Activated T-helper 1 cell treated with anti-CD3 and anti-CD28 coated beads, Interleukin-12 subunit alpha, Interleukin-12 subunit beta, Interleukin-2, Interleukin-4 antibody, amounts not matched to agents 30 ng/mL and 10 ng/mL and 1 ng/mL, durations not matched to agents 14 hours and 24 hours and 36 hours (primary cell): ENCODE results near the gene SREBF2. TPM values are rescaled to one million over a fixed set of nuclear protein-coding genes. Genes with fewer than 3 reads are reported as not detected.

ENCODE experiments used
- DNase-seq: peaks from one replicate; pipeline ENCODE4 v3.0.0; 2021; ENCODE audit warnings: low spot score
- H3K27ac Mint-ChIP-seq: one replicate; pipeline ENCODE4 v1.8.0; 2021; ENCODE audit warnings: mild to moderate bottlenecking, mixed read lengths
- H3K27me3 Mint-ChIP-seq: one replicate; pipeline ENCODE4 v1.8.0; 2022; ENCODE audit warnings: mild to moderate bottlenecking, moderate library complexity, mixed read lengths; ENCODE audit not compliant: insufficient read depth
- H3K36me3 Mint-ChIP-seq: one replicate; pipeline ENCODE4 v1.8.0; 2021; ENCODE audit warnings: low read depth, mixed read lengths
- H3K4me1 Mint-ChIP-seq: one replicate; pipeline ENCODE4 v1.8.0; 2021; ENCODE audit warnings: low read depth, mixed read lengths
- H3K4me3 Mint-ChIP-seq: one replicate; pipeline ENCODE4 v1.8.0; 2021; ENCODE audit warnings: mild to moderate bottlenecking, moderate library complexity, mixed read lengths
- H3K9me3 Mint-ChIP-seq: one replicate; pipeline ENCODE4 v1.8.0; 2021; ENCODE audit warnings: mixed read lengths
- intact Hi-C: fragments of 100-400 bp; cut with micrococcal nuclease; formaldehyde crosslinking; loops from one replicate; pipeline ENCODE4 v1.15.1; 2024
- total RNA-seq: library from RNA; stranded (reverse); gene quantifications from 2 replicates; pipeline ENCODE4 v1.2.3, GENCODE V29; 2022

The SREBF2 gene
- total RNA-seq, 1 donor from 2014 or later, result 245 TPM

DNA sequence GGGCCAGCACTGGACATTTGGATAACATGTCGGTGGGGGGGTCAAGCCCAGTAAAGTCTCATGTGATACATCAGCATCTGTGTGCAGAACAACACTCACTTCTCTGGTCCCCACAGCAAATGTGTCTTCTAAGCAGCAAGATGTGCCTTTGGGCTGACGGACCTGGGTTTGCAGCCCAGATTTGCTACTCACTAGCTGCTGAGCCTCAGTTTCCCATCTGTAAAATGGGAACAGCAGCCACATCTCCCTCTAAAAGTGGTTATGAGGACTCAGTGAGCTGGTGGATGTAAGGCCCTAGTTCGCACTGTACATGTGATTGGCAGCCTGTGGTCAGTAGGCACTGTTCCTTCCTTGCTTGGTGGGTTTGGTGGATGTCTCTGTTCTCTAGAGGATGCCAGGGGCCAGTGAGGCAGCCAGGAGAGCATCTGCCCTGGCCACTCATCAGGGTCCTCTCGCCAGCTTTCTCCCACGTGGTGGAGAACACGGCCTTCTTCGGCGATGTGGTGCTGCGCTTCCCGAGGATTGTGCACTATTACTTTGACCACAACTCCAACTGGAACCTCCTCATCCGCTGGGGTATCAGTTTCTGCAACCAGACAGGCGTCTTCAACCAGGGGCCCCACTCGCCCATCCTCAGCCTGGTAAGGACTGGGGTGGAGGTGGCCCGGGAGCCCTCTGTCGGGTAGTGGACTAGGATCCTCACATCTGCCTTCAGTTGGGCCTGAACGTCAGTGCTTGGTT lies 19.9 kb upstream of the SREBF2 start:
- H3K27ac Mint-ChIP-seq, result no peak overlapping the region
- H3K4me1 Mint-ChIP-seq, result peaks cover 6% of the 10 kb centered on the region
- no peaks in the 10 kb centered on the region for H3K27me3 Mint-ChIP-seq
- peaks cover 24% of the 10 kb centered on the region for H3K36me3 Mint-ChIP-seq
- intact Hi-C loops, result no loop called here
- no peak overlapping the region for H3K4me3 Mint-ChIP-seq
- DNase-seq, result no peak
- H3K9me3 Mint-ChIP-seq, result no peaks in the 10 kb centered on the region

DNA sequence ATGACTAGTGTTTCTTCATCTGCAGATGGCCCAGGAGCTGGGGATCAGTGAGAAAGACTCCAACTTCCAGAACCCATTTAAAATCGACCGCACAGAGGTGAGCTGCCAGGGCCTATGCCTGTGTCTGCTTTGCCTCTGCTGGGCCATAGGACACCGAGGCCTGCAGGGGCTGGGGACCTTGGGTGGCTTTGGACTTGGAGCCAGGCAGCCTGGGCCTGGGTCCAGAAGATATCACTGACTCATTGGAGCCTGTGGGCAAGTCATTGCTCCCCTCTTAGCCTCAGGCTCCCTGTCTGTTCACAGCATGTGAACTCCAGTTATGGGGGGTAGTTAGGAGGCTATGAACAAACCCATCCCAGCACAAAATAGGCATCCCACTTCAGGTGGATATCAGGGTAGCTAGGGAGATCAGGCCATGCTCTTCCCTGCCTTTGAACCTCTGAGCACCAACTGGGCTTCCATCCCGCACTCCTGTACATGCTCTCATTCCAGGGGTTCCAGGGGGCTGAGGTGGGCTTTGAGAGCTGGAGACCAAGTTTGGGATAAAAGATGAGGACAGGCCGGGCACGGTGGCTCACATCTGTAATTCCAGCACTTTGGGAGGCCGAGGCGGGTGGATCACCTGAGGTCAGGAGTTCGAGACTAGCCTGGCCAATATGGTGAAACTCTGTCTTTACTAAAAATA lies 19.0 kb upstream of the SREBF2 start:
- H3K27me3 Mint-ChIP-seq, result no peaks in the 10 kb centered on the region
- no peaks in the 10 kb centered on the region for H3K9me3 Mint-ChIP-seq
- H3K36me3 Mint-ChIP-seq, result peaks cover 22% of the 10 kb centered on the region
- peaks cover 6% of the 10 kb centered on the region for H3K4me1 Mint-ChIP-seq
- DNase-seq, result no peak
- H3K4me3 Mint-ChIP-seq, result no peak overlapping the region
- intact Hi-C loops, result no loop called here
- no peak overlapping the region for H3K27ac Mint-ChIP-seq

DNA sequence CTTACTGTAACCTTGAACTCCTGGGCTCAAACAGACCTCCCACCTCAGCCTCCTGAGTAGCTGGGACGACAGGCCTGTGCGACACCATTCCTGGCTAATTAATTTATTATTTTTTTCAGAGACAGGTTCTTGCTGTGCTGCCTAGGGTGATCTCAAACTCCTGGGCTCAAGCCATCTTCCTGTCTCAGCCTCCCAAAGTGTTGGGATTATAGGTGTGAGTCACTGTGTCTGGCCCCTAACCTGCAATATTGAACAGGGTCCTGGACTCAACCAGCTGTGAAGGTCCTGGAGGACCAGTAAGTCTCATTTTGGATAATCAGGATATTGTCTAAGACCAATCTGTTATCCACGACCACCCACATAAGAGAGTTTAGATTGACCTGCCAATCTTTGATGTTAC lies 17.2 kb upstream of the SREBF2 start:
- Mint-ChIP-seq H3K4me1 (peaks cover 6% of the 10 kb centered on the region), H3K9me3 (no peaks in the 10 kb centered on the region), H3K27ac (no peak overlapping the region), H3K36me3 (peaks cover 25% of the 10 kb centered on the region), H3K27me3 (no peaks in the 10 kb centered on the region), H3K4me3 (no peak overlapping the region)
- intact Hi-C loops, result no loop called here
- DNase-seq, result no peak

DNA sequence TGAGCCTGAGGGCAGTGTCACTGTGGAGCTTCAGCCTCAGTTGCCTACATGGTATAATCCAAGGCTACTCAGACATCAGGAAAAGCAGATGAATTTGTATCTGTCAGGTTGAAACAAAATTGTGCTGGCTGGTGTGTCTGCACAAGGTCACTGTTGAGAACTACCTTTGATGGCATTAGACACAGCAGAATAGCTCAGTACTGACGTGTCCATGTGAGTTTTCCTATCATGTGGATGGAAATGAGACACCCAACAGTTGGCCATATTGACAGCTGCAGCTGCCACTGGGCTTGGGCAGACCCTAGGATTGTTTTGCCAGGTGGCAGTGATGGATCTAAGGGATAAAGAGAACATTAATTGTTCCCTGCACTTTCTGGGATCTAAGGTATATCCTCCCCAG lies 16.7 kb upstream of the SREBF2 start:
- intact Hi-C loops, result no loop called here
- H3K36me3 Mint-ChIP-seq, result peaks cover 28% of the 10 kb centered on the region
- H3K9me3 Mint-ChIP-seq, result no peaks in the 10 kb centered on the region
- no peaks in the 10 kb centered on the region for H3K27me3 Mint-ChIP-seq
- no peak overlapping the region for H3K27ac Mint-ChIP-seq
- no peak overlapping the region for H3K4me3 Mint-ChIP-seq
- peaks cover 6% of the 10 kb centered on the region for H3K4me1 Mint-ChIP-seq
- no peak for DNase-seq

DNA sequence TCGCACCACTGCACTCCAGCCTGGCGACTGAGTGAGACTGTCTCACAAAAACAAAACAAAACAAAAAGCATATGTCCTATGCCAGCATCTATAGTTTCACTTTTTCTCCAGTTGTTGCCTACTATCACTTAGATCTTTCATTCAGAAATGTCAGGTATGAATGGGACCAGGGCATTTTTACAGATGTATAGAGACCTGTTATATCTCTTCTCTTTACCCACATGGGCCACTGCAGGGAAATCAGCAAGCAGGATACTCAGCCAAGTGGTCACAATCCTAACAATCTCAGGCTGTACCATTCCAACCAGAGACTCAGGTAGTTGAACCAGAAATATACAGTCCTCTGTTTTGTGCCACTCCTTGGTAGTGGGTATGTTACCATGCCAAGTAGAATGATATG lies 16.0 kb upstream of the SREBF2 start:
- no peak for DNase-seq
- H3K9me3 Mint-ChIP-seq, result no peaks in the 10 kb centered on the region
- intact Hi-C loops, result no loop called here
- H3K36me3 Mint-ChIP-seq, result peaks cover 33% of the 10 kb centered on the region
- no peak overlapping the region for H3K27ac Mint-ChIP-seq
- H3K4me1 Mint-ChIP-seq, result peaks cover 12% of the 10 kb centered on the region
- no peak overlapping the region for H3K4me3 Mint-ChIP-seq
- no peaks in the 10 kb centered on the region for H3K27me3 Mint-ChIP-seq

DNA sequence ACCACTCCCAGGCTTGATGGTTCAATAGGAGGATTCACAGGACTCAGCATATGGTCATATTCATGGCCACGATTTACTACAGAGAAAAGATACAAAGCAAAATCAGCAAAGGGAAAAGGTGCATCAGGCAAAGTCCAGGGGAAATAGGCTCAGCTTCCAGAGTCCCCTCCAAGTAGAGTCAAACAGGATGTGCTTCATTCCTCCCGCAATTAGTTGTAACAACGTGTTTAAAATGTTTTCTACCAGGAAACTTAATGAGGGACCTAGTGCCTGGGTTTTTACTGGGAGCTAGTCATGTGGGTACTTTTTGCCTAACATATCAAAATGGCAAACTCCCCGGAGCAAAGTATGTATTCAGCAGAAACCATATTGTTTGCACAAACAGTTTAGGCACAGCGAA lies 14.9 kb upstream of the SREBF2 start:
- Mint-ChIP-seq H3K9me3 (no peaks in the 10 kb centered on the region), H3K4me3 (no peak overlapping the region), H3K27me3 (no peaks in the 10 kb centered on the region), H3K27ac (no peak overlapping the region), H3K4me1 (peaks cover 23% of the 10 kb centered on the region), H3K36me3 (peaks cover 39% of the 10 kb centered on the region)
- DNase-seq, result no peak
- intact Hi-C loops, result no loop called here

DNA sequence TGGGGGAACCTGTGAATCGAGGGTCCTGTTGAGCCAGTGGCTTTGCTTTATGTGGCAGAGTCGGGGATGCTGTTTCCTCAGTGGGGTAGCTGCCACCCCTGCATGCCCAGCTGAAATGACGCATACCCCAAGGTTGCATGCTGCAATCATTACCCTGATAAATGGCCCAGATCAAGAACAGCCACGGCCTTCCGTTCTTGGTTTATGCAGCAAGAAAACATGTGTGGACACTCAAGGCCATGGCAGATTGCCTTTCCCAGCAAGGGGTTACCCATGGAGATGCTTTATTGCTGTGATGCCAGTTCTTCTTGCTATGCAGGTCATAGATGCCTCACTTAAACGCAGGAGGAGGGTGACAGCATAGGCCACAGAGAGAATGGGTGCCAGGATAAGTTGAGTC lies 14.3 kb upstream of the SREBF2 start:
- Mint-ChIP-seq H3K36me3 (peaks cover 37% of the 10 kb centered on the region), H3K4me1 (peaks cover 28% of the 10 kb centered on the region), H3K27ac (no peak overlapping the region), H3K9me3 (no peaks in the 10 kb centered on the region), H3K27me3 (no peaks in the 10 kb centered on the region), H3K4me3 (no peak overlapping the region)
- DNase-seq, result no peak
- intact Hi-C loops, result no loop called here

DNA sequence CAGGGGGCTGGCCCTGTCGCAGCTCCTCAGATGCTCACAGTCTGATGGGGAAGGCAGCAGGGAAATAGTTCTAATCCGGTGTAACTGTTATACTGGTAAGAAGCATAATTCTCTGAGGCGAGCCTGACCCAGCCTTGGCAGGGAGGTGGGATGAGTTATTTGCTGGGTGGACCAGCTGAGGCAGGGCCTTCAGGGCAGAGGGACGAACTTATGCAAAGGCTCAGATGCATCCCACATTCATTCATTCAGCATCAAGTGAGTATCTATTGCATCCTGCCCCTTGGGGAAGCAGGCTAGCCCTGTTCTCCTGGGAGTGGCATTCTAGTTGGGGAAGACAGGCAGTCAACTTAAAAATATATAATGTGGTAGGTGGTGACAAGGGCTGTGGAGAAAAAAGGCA lies 13.6 kb upstream of the SREBF2 start:
- intact Hi-C loops, result no loop called here
- DNase-seq, result no peak
- Mint-ChIP-seq H3K27me3 (no peaks in the 10 kb centered on the region), H3K4me3 (no peak overlapping the region), H3K36me3 (peaks cover 39% of the 10 kb centered on the region), H3K27ac (peak overlapping the region; percentile 6), H3K9me3 (no peaks in the 10 kb centered on the region), H3K4me1 (peaks cover 34% of the 10 kb centered on the region)

DNA sequence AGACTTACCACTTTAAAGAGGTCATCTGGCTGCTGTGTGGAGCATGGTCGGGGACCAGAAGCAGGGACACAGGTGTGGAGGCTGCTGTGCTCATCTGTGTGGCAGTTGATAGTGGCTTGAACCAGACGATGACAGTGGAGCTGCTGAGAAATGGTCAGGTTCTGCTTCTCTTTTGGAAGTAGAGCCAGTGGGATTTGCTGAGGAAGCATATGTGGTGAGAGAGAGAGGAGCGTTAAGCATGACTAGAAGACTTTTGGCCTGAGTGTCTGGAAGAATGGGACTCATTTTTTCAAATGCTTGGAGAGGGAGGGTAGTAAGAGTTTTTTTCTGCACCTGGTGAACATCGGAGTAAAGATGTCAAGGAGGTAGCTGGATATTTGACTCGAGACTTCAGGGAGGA lies 12.5 kb upstream of the SREBF2 start:
- Mint-ChIP-seq H3K36me3 (peaks cover 41% of the 10 kb centered on the region), H3K4me3 (no peak overlapping the region), H3K9me3 (no peaks in the 10 kb centered on the region), H3K27me3 (no peaks in the 10 kb centered on the region), H3K27ac (peak overlapping the region; percentile 47), H3K4me1 (peaks cover 34% of the 10 kb centered on the region)
- DNase-seq, result no peak
- intact Hi-C loops, result no loop called here

DNA sequence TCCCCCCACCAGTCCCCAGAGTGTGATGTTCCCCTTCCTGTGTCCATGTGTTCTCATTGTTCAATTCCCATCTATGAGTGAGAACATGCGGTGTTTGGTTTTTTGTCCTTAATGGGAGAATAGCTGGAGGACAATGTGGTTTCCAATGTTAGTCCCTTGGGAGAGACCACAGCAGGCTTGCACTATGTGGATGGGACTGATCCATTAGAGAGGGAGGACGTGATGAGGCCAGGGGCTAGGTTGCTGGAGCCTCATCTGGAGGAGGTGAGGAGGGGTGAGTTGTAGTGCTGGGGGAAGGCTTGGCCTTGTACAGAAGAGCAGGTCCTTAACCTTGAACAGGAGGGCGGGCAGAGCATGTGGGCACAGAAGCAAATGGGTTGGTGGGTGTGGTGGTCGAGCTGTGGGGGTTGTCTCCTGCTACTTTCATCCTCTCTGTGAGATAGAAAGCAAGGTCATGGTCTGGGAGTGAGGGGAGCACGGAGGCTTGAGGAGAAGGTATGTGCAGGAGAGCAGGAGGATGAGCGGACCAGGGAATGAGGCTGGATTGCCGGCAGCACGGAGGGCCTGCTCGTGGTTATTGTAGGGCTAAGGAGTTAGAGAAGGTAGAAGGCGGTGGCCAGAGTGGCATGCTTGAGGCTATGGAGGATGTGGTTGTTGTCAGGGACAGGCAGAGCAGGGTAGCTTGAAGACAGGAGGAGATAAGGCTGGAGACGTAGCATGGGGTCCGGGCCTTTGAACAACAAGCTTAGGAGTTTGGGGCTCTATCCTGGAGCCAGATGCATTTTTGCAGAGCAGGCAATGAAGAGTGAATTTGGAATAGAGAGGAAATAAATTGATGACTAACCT lies 11.2 kb upstream of the SREBF2 start:
- peaks cover 33% of the 10 kb centered on the region for H3K4me1 Mint-ChIP-seq
- peak overlapping the region; percentile 82 for H3K27ac Mint-ChIP-seq
- H3K27me3 Mint-ChIP-seq, result no peaks in the 10 kb centered on the region
- no peak overlapping the region for H3K4me3 Mint-ChIP-seq
- no peaks in the 10 kb centered on the region for H3K9me3 Mint-ChIP-seq
- intact Hi-C loops, result loop anchor here (1.0 kb wide), 5 partner anchors 21 to 136 kb away; partner anchors contain the start of gene CCDC134
- DNase-seq, result no peak
- peaks cover 44% of the 10 kb centered on the region for H3K36me3 Mint-ChIP-seq

DNA sequence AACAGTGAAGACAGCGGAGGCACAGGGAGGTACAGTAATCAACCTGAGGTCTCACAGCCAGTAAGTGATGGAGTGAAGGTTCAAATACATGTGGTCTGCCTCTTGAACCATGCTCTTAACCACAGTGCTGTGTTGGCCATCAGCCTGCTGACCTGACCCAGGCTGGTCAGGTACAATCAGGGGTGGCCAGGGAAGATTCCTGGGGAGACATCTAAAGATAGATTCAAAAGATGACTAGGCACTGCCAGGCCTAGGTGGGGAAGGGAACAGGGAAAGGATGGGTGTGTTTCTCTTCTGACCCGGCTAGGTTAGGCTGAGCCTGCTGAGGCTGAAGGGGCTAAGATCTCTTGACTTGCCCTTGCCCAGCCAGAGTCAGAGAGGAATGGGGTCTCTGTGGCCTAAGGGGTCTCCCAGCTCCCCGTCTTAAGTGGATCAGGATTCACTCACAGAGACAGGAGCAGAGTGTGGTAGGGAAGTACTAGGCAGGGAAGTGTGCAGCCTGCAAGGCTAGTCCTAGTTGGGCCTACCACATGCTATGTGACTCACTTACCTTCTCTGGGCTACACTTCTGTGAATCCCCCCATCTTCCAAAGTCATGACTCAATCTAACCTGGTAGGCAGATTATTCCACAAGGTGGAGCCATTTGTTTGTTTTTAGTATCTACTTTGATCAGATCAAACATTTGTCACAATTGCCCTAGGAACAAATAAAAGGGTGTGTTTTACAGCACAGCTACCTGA lies 10.4 kb upstream of the SREBF2 start:
- intact Hi-C loops, result loop anchor here (1.0 kb wide), 6 partner anchors 10 to 135 kb away; partner anchors contain the start of gene CCDC134
- H3K27ac Mint-ChIP-seq, result peak overlapping the region; percentile 82
- no peak overlapping the region for H3K4me3 Mint-ChIP-seq
- no peaks in the 10 kb centered on the region for H3K9me3 Mint-ChIP-seq
- peak; percentile 23 for DNase-seq
- H3K4me1 Mint-ChIP-seq, result peaks cover 36% of the 10 kb centered on the region
- peaks cover 44% of the 10 kb centered on the region for H3K36me3 Mint-ChIP-seq
- no peaks in the 10 kb centered on the region for H3K27me3 Mint-ChIP-seq

DNA sequence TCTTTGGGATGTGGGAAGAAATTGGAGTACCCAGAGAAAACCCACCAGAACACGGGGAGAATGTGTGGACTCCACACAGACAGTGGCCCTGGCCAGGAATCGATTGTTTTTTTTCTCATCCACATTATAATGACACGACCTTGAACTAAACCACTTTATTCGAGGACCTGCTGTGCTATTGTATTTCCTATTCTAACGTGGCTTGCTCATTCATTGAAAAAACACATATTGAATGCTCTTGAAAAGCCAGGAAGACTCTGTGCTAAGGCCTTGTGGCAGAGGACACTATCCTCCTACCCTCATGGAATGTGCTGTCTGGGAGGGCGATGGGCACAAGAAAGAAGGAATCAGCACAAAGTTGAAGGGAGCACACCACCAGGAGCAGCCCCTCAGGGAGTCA lies 9.1 kb upstream of the SREBF2 start:
- Mint-ChIP-seq H3K27ac (peak overlapping the region; percentile 37), H3K27me3 (peaks cover 2% of the 10 kb centered on the region), H3K36me3 (peaks cover 45% of the 10 kb centered on the region), H3K4me3 (no peak overlapping the region), H3K9me3 (no peaks in the 10 kb centered on the region), H3K4me1 (peaks cover 48% of the 10 kb centered on the region)
- intact Hi-C loops, result loop anchor here (1.0 kb wide), 1 partner anchor 9 kb away; no protein-coding TSS in a partner anchor
- no peak for DNase-seq
